B cell (primary cell): ENCODE data around the gene XAF1. TPM values are rescaled to one million over a fixed set of nuclear protein-coding genes. Genes with fewer than 3 reads are reported as not detected.

Source experiments
- ATAC-seq: fragments of 200-7000 bp; cut with Tn5 transposase; one replicate; pipeline ENCODE4 v1.10.0; 2021; ENCODE audit warnings: low read depth, mild to moderate bottlenecking, moderate number of reproducible peaks, moderate library complexity
- CTCF ChIA-PET: fragments of 350-600 bp; sonication (Branson Sonifier 250); formaldehyde crosslinking; loops from one replicate; lab custom pipeline; 2021; ENCODE audit warnings: antibody characterized with exemption, inconsistent platforms; lab: Charles Lee
- POLR2A ChIA-PET: fragments of 350-600 bp; sonication (Branson Sonifier 250); formaldehyde crosslinking; loops from one replicate; lab custom pipeline; 2021; ENCODE audit warnings: antibody characterized with exemption; lab: Charles Lee
- DNase-seq: peaks from one replicate; pipeline ENCODE4 v3.0.0; 2013
- H2AFZ ChIP-seq: 2 replicates; pipeline ENCODE4 v1.6.1; 2012; ENCODE audit warnings: mild to moderate bottlenecking, low read depth, low read length; ENCODE audit not compliant: insufficient read depth, poor library complexity, severe bottlenecking
- H3K27ac ChIP-seq, 2 donors: 1 replicate in 1 of 2; 2 replicates in 1 of 2; pipeline ENCODE4 v1.5.1; 2012 to 2013; ENCODE audit warnings: low read length in 2 of 2, mild to moderate bottlenecking in 2 of 2, moderate library complexity in 1 of 2
- H3K27me3 ChIP-seq, 4 experiments: fragments of 200-600 bp in 1 of 4; sonication (generic) in 1 of 4; replicated peaks in 1 of 4; 1 replicate in 2 of 4; 2 replicates in 2 of 4; pipeline versions ENCODE4 v1.6.1 to v1.7.0; 2013 to 2016; ENCODE audit warnings: low read length in 3 of 4, mild to moderate bottlenecking in 2 of 4, mixed read lengths in 1 of 4, moderate library complexity in 1 of 4; ENCODE audit not compliant: insufficient read depth in 4 of 4, control insufficient read depth in 3 of 4; ENCODE audit errors: control extremely low read depth in 1 of 4
- H3K36me3 ChIP-seq, 2 experiments: replicated peaks in 1 of 2; 1 replicate in 1 of 2; 2 replicates in 1 of 2; pipeline versions ENCODE4 v1.6.1 to v1.7.1; 2013; ENCODE audit warnings: low read length in 1 of 2; ENCODE audit not compliant: insufficient read depth in 2 of 2, control insufficient read depth in 1 of 2; ENCODE audit errors: control extremely low read depth in 1 of 2, extremely low read depth in 1 of 2
- H3K4me1 ChIP-seq, 2 donors: fragments of 200-600 bp in 1 of 2; sonication (generic) in 1 of 2; 1 replicate in 1 of 2; 2 replicates in 1 of 2; pipeline versions ENCODE4 v1.5.1 to v1.6.1; 2013 to 2017; ENCODE audit warnings: low read length in 2 of 2; ENCODE audit not compliant: control insufficient read depth in 2 of 2, insufficient read depth in 2 of 2
- H3K4me2 ChIP-seq: replicated peaks from 2 replicates; pipeline ENCODE3; 2012; ENCODE audit warnings: mild to moderate bottlenecking, low read depth, low read length; ENCODE audit not compliant: poor library complexity, severe bottlenecking
- H3K4me3 ChIP-seq, 5 experiments: fragments of 200-600 bp in 1 of 5; sonication (generic) in 1 of 5; 1 replicate in 3 of 5; 2 replicates in 2 of 5; pipeline versions ENCODE4 v1.5.1 to v1.7.0; 2011 to 2016; ENCODE audit warnings: low read length in 4 of 5, mild to moderate bottlenecking in 4 of 5, low read depth in 2 of 5, control low read depth in 1 of 5, moderate library complexity in 1 of 5; ENCODE audit not compliant: insufficient read depth in 1 of 5; ENCODE audit errors: control extremely low read depth in 1 of 5, extremely low read depth in 1 of 5
- H3K79me2 ChIP-seq: fragments of 200-600 bp; sonication (generic); one replicate; pipeline ENCODE4 v1.6.0; 2016; ENCODE audit warnings: low read length; ENCODE audit not compliant: control insufficient read depth, insufficient read depth
- H3K9ac ChIP-seq: fragments of 200-600 bp; sonication (generic); 2 replicates; pipeline ENCODE4 v1.6.1; 2017; ENCODE audit warnings: mild to moderate bottlenecking, low read length, moderate library complexity
- H3K9me3 ChIP-seq, 3 donors: one replicate each; pipeline versions ENCODE4 v1.6.1 to v1.7.1; 2013; ENCODE audit warnings: low read length in 2 of 3; ENCODE audit not compliant: control insufficient read depth in 2 of 3, insufficient read depth in 1 of 3; ENCODE audit errors: control extremely low read depth in 1 of 3
- H4K20me1 ChIP-seq: 2 replicates; pipeline ENCODE4 v1.6.0; 2012; ENCODE audit warnings: mild to moderate bottlenecking, low read length; ENCODE audit not compliant: insufficient read depth, control insufficient read depth, poor library complexity, severe bottlenecking
- H3K27ac Mint-ChIP-seq: one replicate; pipeline ENCODE4 v1.8.0; 2021; ENCODE audit warnings: mixed read lengths
- H3K27me3 Mint-ChIP-seq: one replicate; pipeline ENCODE4 v1.8.0; 2021; ENCODE audit warnings: mixed read lengths
- H3K4me1 Mint-ChIP-seq: one replicate; pipeline ENCODE4 v1.8.0; 2021; ENCODE audit warnings: mixed read lengths
- H3K4me3 Mint-ChIP-seq: one replicate; pipeline ENCODE4 v1.8.0; 2021; ENCODE audit warnings: mixed read lengths
- H3K9me3 Mint-ChIP-seq: one replicate; pipeline ENCODE4 v1.8.0; 2022; ENCODE audit warnings: mixed read lengths; ENCODE audit not compliant: insufficient read depth
- CTCF ChIP-seq: fragments of 200-600 bp; IDR thresholded peaks from one replicate; pipeline ENCODE4 v1.8.0; 2022; ENCODE audit warnings: antibody characterized with exemption, mild to moderate bottlenecking
- EZH2 ChIP-seq: IDR thresholded peaks from 2 replicates; pipeline ENCODE4 v1.6.1; 2012; ENCODE audit warnings: borderline replicate concordance, low read depth, mild to moderate bottlenecking, moderate library complexity, low read length; ENCODE audit not compliant: insufficient read depth, poor library complexity, severe bottlenecking
- WGBS: methylation state at CpG from one replicate; pipeline ENCODE4 v1.1.5; 2013; ENCODE audit warnings: missing lambda C conversion rate; ENCODE audit not compliant: insufficient coverage; 5-methylcytosine and 5-hydroxymethylcytosine counted together
- intact Hi-C: fragments of 100-400 bp; cut with micrococcal nuclease; formaldehyde crosslinking; loops from one replicate; pipeline ENCODE4 v1.10.0; 2022
- polyA minus RNA-seq: library from RNA; depleted of rRNA, polyadenylated mRNA; stranded (reverse); fragments of >200 nt; gene quantifications from 2 replicates; pipeline ENCODE4 v1.2.3, GENCODE V29; 2012
- polyA plus RNA-seq: library from polyadenylated mRNA; depleted of rRNA; stranded (reverse); fragments of >200 nt; gene quantifications from 2 replicates; pipeline ENCODE4 v1.2.3, GENCODE V29; 2012
- total RNA-seq, 2 donors: library from RNA; stranded (reverse); fragments of 120-200 nt in 1 of 2; gene quantifications; 1 replicate in 1 of 2; 2 replicates in 1 of 2; pipeline versions ENCODE4 v1.2.3 to v1.2.4, GENCODE V29; 2013 to 2022

XAF1 gene, protein sequence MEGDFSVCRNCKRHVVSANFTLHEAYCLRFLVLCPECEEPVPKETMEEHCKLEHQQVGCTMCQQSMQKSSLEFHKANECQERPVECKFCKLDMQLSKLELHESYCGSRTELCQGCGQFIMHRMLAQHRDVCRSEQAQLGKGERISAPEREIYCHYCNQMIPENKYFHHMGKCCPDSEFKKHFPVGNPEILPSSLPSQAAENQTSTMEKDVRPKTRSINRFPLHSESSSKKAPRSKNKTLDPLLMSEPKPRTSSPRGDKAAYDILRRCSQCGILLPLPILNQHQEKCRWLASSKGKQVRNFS
- total RNA-seq = 116 and 127 TPM in 2 replicates
- 80.9 TPM for total RNA-seq (2013)
- polyA plus RNA-seq = 44.8 and 64.3 TPM in 2 replicates
- polyA minus RNA-seq = 28.9 and 72.4 TPM in 2 replicates

- DNase-seq (peak; percentile 70), ATAC-seq (peak; percentile 87)
- peak within 1 kb of the TSS; percentile 88 for H3K27ac Mint-ChIP-seq
- peak within 1 kb of the TSS; percentile 95 for H3K4me3 Mint-ChIP-seq
- no peaks in the 10 kb centered on the region for H4K20me1 ChIP-seq
- CTCF ChIA-PET = no interaction called here
- H3K79me2 ChIP-seq = peaks cover 21% of the 10 kb centered on the region
- intact Hi-C loops = no loop called here
- peaks cover 32% of the 10 kb centered on the region for H3K4me1 Mint-ChIP-seq
- POLR2A ChIA-PET = no interaction called here
- 5% methylated on average over 14 of the region's 14 CpGs for WGBS
- peaks cover 1 to 25% of the 10 kb centered on the region in 2 experiments for H3K36me3 ChIP-seq
- peak within 1 kb of the TSS; percentile 93 for H2AFZ ChIP-seq
- H3K4me2 ChIP-seq = peak within 1 kb of the TSS; percentile 94
- H3K27ac ChIP-seq = peak within 1 kb of the TSS; percentile 83
- peaks cover 9 to 32% of the 10 kb centered on the region in 2 donors for H3K4me1 ChIP-seq
- no peaks in the 10 kb centered on the region for H3K9me3 Mint-ChIP-seq
- TF ChIP-seq EZH2 = no peak
- TF ChIP-seq CTCF = no peak
- H3K27me3 ChIP-seq = no peaks in the 10 kb centered on the region
- H3K9ac ChIP-seq = peak within 1 kb of the TSS; percentile 71
- H3K9me3 ChIP-seq = no peaks in the 10 kb centered on the region
- H3K27me3 Mint-ChIP-seq = no peaks in the 10 kb centered on the region
- peak within 1 kb of the TSS; percentile 75 to 90 (median 85) for H3K4me3 ChIP-seq
These were observed at the start of gene XAF1 for GRCh38 chr17:6755731-6756184. Gene XAF1 (plus strand): TSS chr17:6756046. CDS start chr17:6756079, 33 bp downstream.

DNA sequence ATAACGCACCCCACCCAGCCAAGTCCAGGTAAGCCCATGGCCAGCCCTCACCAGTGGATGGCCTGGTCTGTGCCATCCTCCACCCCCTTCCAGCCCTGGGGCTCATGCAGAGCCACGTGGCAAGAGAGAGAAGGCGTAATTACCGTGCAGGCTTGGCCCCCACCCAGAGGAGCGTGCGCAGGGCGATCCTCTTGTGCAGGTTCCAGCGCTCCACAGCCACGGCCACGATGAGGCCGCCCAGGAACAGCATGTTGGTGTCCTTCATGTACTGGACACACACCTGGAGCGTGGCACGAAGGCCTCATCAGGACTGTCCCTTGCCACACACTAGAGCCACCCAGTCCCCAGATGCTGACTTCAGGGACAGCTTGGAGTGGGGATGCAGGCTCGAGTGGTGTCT lies 49.3 kb upstream of the XAF1 start:
- Histone ChIP-seq H3K27ac (no peak overlapping the region), H3K9me3 (no peaks in the 10 kb centered on the region), H3K4me1 (no peaks in the 10 kb centered on the region), H3K4me2 (no peak overlapping the region), H3K9ac (no peak overlapping the region), H3K36me3 (no peaks in the 10 kb centered on the region), H2AFZ (no peak overlapping the region), H4K20me1 (no peaks in the 10 kb centered on the region), H3K79me2 (no peaks in the 10 kb centered on the region), H3K27me3 (peaks cover 0 to 7% (median 2%) of the 10 kb centered on the region in 4 experiments), H3K4me3 (no peak overlapping the region)
- intact Hi-C loops = no loop called here
- H3K27me3 Mint-ChIP-seq = peaks cover 52% of the 10 kb centered on the region
- DNase-seq = no peak
- peaks cover 3% of the 10 kb centered on the region for H3K4me1 Mint-ChIP-seq
- ChIA-PET CTCF (no interaction called here), POLR2A (no interaction called here)
- no peak for TF ChIP-seq CTCF
- no peak for TF ChIP-seq EZH2
- no peak for ATAC-seq
- no peak overlapping the region for H3K4me3 Mint-ChIP-seq
- H3K9me3 Mint-ChIP-seq = no peaks in the 10 kb centered on the region
- 89% methylated on average over 14 of the region's 14 CpGs for WGBS
- no peak overlapping the region for H3K27ac Mint-ChIP-seq
